HL-60 (cell line): Measurements from ENCODE around the gene PGA4.

Source experiments
- GABPA ChIP-seq: IDR thresholded peaks from 2 replicates; pipeline ENCODE4 v1.6.1; 2012; ENCODE audit warnings: low read depth
- POLR2AphosphoS5 ChIP-seq: IDR thresholded peaks from 2 replicates; pipeline ENCODE4 v1.6.1; 2012; ENCODE audit warnings: low read depth
- SPI1 ChIP-seq: IDR thresholded peaks from 2 replicates; pipeline ENCODE4 v1.6.1; 2012; ENCODE audit warnings: low read depth, mild to moderate bottlenecking, borderline replicate concordance
- TF ChIP-seq, protein P1 (sequence below): IDR thresholded peaks from one replicate; pipeline ENCODE4 v1.5.1; 2011; ENCODE audit warnings: low read length, control low read depth, inconsistent platforms; ENCODE audit not compliant: insufficient read depth
- TF ChIP-seq, protein P2 (sequence below): IDR thresholded peaks from 2 replicates; pipeline ENCODE4 v1.6.1; 2012; ENCODE audit warnings: low read depth; ENCODE audit not compliant: insufficient replicate concordance

DNA sequence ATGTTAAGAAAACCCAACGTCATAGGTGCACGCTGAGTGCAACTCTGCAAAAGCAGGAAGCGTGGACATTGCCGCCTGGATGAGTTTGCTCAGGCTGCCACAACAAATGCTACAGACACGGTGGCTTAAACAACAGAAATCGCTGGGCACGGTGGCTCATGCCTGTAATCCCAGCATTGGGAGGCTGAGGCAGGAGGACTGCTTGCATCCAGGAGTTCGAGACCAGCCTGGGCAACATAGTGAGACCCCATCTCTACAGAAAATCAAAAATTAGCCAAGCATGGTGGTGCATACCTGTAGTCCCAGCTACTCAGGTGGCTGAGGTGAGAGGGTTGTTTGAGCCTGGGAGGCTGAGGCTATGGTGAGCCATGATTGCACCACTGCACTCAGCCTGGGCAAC is 32.2 kb upstream of the PGA4 start:
- TF ChIP-seq, protein P1, sequence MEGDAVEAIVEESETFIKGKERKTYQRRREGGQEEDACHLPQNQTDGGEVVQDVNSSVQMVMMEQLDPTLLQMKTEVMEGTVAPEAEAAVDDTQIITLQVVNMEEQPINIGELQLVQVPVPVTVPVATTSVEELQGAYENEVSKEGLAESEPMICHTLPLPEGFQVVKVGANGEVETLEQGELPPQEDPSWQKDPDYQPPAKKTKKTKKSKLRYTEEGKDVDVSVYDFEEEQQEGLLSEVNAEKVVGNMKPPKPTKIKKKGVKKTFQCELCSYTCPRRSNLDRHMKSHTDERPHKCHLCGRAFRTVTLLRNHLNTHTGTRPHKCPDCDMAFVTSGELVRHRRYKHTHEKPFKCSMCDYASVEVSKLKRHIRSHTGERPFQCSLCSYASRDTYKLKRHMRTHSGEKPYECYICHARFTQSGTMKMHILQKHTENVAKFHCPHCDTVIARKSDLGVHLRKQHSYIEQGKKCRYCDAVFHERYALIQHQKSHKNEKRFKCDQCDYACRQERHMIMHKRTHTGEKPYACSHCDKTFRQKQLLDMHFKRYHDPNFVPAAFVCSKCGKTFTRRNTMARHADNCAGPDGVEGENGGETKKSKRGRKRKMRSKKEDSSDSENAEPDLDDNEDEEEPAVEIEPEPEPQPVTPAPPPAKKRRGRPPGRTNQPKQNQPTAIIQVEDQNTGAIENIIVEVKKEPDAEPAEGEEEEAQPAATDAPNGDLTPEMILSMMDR = no peak
- TF ChIP-seq POLR2AphosphoS5 (no peak), GABPA (no peak), SPI1 (no peak)
- TF ChIP-seq, protein P2, sequence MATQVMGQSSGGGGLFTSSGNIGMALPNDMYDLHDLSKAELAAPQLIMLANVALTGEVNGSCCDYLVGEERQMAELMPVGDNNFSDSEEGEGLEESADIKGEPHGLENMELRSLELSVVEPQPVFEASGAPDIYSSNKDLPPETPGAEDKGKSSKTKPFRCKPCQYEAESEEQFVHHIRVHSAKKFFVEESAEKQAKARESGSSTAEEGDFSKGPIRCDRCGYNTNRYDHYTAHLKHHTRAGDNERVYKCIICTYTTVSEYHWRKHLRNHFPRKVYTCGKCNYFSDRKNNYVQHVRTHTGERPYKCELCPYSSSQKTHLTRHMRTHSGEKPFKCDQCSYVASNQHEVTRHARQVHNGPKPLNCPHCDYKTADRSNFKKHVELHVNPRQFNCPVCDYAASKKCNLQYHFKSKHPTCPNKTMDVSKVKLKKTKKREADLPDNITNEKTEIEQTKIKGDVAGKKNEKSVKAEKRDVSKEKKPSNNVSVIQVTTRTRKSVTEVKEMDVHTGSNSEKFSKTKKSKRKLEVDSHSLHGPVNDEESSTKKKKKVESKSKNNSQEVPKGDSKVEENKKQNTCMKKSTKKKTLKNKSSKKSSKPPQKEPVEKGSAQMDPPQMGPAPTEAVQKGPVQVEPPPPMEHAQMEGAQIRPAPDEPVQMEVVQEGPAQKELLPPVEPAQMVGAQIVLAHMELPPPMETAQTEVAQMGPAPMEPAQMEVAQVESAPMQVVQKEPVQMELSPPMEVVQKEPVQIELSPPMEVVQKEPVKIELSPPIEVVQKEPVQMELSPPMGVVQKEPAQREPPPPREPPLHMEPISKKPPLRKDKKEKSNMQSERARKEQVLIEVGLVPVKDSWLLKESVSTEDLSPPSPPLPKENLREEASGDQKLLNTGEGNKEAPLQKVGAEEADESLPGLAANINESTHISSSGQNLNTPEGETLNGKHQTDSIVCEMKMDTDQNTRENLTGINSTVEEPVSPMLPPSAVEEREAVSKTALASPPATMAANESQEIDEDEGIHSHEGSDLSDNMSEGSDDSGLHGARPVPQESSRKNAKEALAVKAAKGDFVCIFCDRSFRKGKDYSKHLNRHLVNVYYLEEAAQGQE = no peak
